Ishikawa (cell line): ENCODE data around the gene SEPTIN5.

ENCODE experiments used
- EP300 ChIP-seq: IDR thresholded peaks from 2 replicates; pipeline ENCODE4 v1.6.1; 2012; ENCODE audit warnings: borderline replicate concordance
- RAD21 ChIP-seq: IDR thresholded peaks from 2 replicates; pipeline ENCODE4 v1.6.1; 2012; ENCODE audit warnings: low read depth
- TEAD4 ChIP-seq: IDR thresholded peaks from 2 replicates; pipeline ENCODE4 v1.6.1; 2012
- YY1 ChIP-seq: IDR thresholded peaks from 2 replicates; pipeline ENCODE4 v1.6.1; 2012; ENCODE audit warnings: low read depth
- TF ChIP-seq, protein P1 (sequence below): IDR thresholded peaks from 2 replicates; pipeline ENCODE4 v1.6.1; 2012
- TF ChIP-seq, protein P2 (sequence below): IDR thresholded peaks from 2 replicates; pipeline ENCODE4 v1.6.1; 2012
- TF ChIP-seq, protein P3 (sequence below): IDR thresholded peaks from 2 replicates; pipeline ENCODE4 v1.6.1; 2012; ENCODE audit warnings: low read depth, mild to moderate bottlenecking

DNA sequence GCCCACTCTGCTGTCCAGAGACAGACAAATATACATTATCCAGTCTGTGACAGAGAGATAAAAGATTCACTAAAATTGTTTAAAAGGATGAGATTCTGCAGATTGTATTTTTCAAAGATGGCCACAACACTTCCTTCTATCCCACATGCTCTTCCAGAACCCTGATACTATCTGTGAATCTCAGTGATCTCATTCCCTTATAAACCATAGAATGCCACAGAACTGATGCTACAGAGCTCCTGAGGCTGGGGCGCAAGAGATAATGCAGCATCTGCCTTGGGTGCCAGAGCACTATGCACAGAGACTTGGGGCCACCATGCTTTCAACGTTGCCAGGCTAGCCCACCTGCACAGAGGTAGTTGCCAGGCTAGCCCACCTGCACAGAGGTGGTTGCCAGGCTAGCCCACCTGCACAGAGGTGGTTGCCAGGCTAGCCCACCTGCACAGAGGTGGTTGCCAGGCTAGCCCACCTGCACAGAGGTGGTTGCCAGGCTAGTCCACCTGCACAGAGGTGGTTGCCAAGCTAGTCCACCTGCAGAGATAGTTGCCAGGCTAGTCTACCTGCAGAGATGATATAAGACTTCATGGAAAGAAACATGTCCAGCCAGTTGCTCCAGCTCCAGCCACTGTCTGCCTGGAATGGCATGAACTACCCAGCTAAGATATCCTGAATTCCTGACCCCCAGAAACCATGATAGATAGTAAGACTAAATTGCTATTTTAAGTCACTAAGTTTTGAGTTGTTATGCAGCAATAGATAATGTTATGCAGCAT lies 17.6 kb upstream of the SEPTIN5 start:
- TF ChIP-seq TEAD4: no peak
- TF ChIP-seq RAD21: no peak
- TF ChIP-seq, protein P1, sequence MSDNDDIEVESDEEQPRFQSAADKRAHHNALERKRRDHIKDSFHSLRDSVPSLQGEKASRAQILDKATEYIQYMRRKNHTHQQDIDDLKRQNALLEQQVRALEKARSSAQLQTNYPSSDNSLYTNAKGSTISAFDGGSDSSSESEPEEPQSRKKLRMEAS: no peak
- TF ChIP-seq EP300: no peak
- TF ChIP-seq, protein P2, sequence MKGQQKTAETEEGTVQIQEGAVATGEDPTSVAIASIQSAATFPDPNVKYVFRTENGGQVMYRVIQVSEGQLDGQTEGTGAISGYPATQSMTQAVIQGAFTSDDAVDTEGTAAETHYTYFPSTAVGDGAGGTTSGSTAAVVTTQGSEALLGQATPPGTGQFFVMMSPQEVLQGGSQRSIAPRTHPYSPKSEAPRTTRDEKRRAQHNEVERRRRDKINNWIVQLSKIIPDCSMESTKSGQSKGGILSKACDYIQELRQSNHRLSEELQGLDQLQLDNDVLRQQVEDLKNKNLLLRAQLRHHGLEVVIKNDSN: no peak
- no peak for TF ChIP-seq YY1
- TF ChIP-seq, protein P3, sequence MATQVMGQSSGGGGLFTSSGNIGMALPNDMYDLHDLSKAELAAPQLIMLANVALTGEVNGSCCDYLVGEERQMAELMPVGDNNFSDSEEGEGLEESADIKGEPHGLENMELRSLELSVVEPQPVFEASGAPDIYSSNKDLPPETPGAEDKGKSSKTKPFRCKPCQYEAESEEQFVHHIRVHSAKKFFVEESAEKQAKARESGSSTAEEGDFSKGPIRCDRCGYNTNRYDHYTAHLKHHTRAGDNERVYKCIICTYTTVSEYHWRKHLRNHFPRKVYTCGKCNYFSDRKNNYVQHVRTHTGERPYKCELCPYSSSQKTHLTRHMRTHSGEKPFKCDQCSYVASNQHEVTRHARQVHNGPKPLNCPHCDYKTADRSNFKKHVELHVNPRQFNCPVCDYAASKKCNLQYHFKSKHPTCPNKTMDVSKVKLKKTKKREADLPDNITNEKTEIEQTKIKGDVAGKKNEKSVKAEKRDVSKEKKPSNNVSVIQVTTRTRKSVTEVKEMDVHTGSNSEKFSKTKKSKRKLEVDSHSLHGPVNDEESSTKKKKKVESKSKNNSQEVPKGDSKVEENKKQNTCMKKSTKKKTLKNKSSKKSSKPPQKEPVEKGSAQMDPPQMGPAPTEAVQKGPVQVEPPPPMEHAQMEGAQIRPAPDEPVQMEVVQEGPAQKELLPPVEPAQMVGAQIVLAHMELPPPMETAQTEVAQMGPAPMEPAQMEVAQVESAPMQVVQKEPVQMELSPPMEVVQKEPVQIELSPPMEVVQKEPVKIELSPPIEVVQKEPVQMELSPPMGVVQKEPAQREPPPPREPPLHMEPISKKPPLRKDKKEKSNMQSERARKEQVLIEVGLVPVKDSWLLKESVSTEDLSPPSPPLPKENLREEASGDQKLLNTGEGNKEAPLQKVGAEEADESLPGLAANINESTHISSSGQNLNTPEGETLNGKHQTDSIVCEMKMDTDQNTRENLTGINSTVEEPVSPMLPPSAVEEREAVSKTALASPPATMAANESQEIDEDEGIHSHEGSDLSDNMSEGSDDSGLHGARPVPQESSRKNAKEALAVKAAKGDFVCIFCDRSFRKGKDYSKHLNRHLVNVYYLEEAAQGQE: no peak
